Inflammatory macrophage treated with lipopolysaccharide for 4 hours (primary cell): ENCODE results near the gene PLXNB3.
"Not testable (repeated sequence)": the region's sequence is repeated elsewhere in the genome, so short reads cannot be mapped to it uniquely, and the experiment has no call there.

Source experiments
- DNase-seq: peaks from one replicate; pipeline ENCODE4 v3.0.0-alpha.2; 2020

The PLXNB3 gene

GRCh38 chrX:153794018-153794896 lies 30.2 kb downstream of the PLXNB3 start, which contains the start of the genes IDH3G and SSR4:
TSS of gene IDH3G (minus strand) at chrX:153794375. CDS start at chrX:153794326, 49 bp downstream.
TSS of gene SSR4 (plus strand) at chrX:153794668. CDS start at chrX:153794688, 20 bp downstream.
- peak; percentile 92 for DNase-seq

- no peak for DNase-seq
These were observed 31.1 kb downstream of the PLXNB3 start for GRCh38 chrX:153794897-153795816.

- no peak for DNase-seq
These were observed 33.5 kb downstream of the PLXNB3 start for GRCh38 chrX:153797415-153798015.

GRCh38 chrX:153799326-153799725 lies 35.3 kb downstream of the PLXNB3 start:
- DNase-seq: no peak

- no peak for DNase-seq
These were observed 36.2 kb downstream of the PLXNB3 start for GRCh38 chrX:153800177-153800722.

GRCh38 chrX:153800746-153801145 lies 36.7 kb downstream of the PLXNB3 start:
- no peak for DNase-seq

- peak; percentile 24 for DNase-seq
These were observed 37.6 kb downstream of the PLXNB3 start for GRCh38 chrX:153801669-153802068.

GRCh38 chrX:153802513-153803045 lies 38.5 kb downstream of the PLXNB3 start:
- DNase-seq: no peak

- DNase-seq: no peak
These were observed 39.4 kb downstream of the PLXNB3 start for GRCh38 chrX:153803211-153804099.

GRCh38 chrX:153804100-153804595 lies 40.1 kb downstream of the PLXNB3 start:
- DNase-seq: no peak

- no peak for DNase-seq
These were observed 40.6 kb downstream of the PLXNB3 start for GRCh38 chrX:153804621-153805020.

GRCh38 chrX:153805436-153805835 lies 41.4 kb downstream of the PLXNB3 start:
- DNase-seq: no peak

- DNase-seq: no peak
These were observed 43.0 kb downstream of the PLXNB3 start for GRCh38 chrX:153806999-153807575.

- no peak for DNase-seq
These were observed 43.9 kb downstream of the PLXNB3 start for GRCh38 chrX:153807976-153808375.

- DNase-seq: no peak
These were observed 48.2 kb downstream of the PLXNB3 start for GRCh38 chrX:153812220-153812619.

GRCh38 chrX:153813161-153813560 lies 49.1 kb downstream of the PLXNB3 start:
- no peak for DNase-seq

- DNase-seq: no peak
These were observed 50.7 kb downstream of the PLXNB3 start for GRCh38 chrX:153814591-153815315.

GRCh38 chrX:153816831-153817690 lies 53.0 kb downstream of the PLXNB3 start:
- peak; percentile 2 for DNase-seq

- not testable (repeated sequence) for DNase-seq
These were observed 54.0 kb downstream of the PLXNB3 start for GRCh38 chrX:153818064-153818463.
